ENCODE data around the gene HBD.

DNA sequence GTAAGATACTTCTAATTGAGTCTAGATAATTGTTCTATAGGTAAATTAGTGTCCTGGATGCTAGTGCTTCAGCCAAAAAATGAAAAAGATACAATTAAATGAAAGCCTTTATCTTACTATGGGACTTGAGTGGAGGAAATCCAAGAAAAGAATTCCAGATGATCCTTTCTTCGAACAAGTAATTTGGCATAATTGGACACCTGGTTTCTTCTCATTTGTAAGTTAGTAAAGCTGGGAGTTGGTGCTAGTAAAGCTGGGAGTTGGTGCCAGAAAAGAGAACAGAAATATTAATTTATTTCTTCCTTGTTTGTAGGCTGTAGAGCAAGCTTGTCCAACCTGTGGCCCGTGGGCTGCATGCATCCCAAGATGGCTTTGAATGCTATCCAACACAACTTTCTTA is 46.1 kb downstream of the HBD start:
- TF ChIP-seq POLR2A (IDR thresholded peaks at IDR 0.05; ENCODE audit: low read depth, low read length) (no peak), POLR2AphosphoS5 (IDR thresholded peaks at IDR 0.05; ENCODE audit: low read depth, low read length) (no peak), POU2F2 (IDR thresholded peaks at IDR 0.05; ENCODE audit: low read depth, low read length) (no peak), TAF1 (IDR thresholded peaks at IDR 0.05; ENCODE audit: low read depth, low read length) (no peak)

All from GM12891 (cell line).